SK-N-SH treated with all-trans-retinoic acid at 6 μM for 48 hours (cell line): Measurements from ENCODE around the gene SERTAD1.

Source experiments
- ATAC-seq: fragments of 200-7000 bp; cut with Tn5 transposase; 3 replicates; pipeline ENCODE4 v1.9.1; 2020; ENCODE audit warnings: mild to moderate bottlenecking, moderate library complexity
- BACH2 ChIP-seq: fragments of 250-450 bp; sonication (Bioruptor Pico); IDR thresholded peaks from 2 replicates; pipeline ENCODE4 v1.9.0; 2021; ENCODE audit warnings: mild to moderate bottlenecking, borderline replicate concordance
- CREB5 ChIP-seq: fragments of 250-450 bp; sonication (Bioruptor Pico); IDR thresholded peaks from 2 replicates; pipeline ENCODE4 v1.5.1; 2020; ENCODE audit warnings: low read depth, mild to moderate bottlenecking, moderate library complexity
- CSDC2 ChIP-seq: fragments of 250-450 bp; sonication (Bioruptor Pico); IDR thresholded peaks from 2 replicates; pipeline ENCODE4 v1.5.0; 2020; ENCODE audit warnings: mild to moderate bottlenecking, moderate library complexity
- CSRNP3 ChIP-seq: fragments of 250-450 bp; sonication (Bioruptor Pico); IDR thresholded peaks from 2 replicates; pipeline ENCODE4 v1.5.1; 2021; ENCODE audit warnings: mild to moderate bottlenecking, moderate library complexity
- ESRRG ChIP-seq: fragments of 250-450 bp; sonication (Bioruptor Pico); IDR thresholded peaks from 2 replicates; pipeline ENCODE4 v1.6.1; 2021; ENCODE audit warnings: mild to moderate bottlenecking
- GLIS3 ChIP-seq: fragments of 250-450 bp; sonication (Bioruptor Pico); IDR thresholded peaks from 2 replicates; pipeline ENCODE4 v1.5.0; 2020; ENCODE audit warnings: mild to moderate bottlenecking, moderate library complexity
- ISL1 ChIP-seq: fragments of 250-450 bp; sonication (Bioruptor Pico); IDR thresholded peaks from 2 replicates; pipeline ENCODE4 v2.1.2; 2022; ENCODE audit warnings: mild to moderate bottlenecking, moderate library complexity
- POU6F1 ChIP-seq: fragments of 250-450 bp; sonication (Bioruptor Pico); IDR thresholded peaks from 2 replicates; pipeline ENCODE4 v1.8.0; 2021; ENCODE audit warnings: low read depth, mild to moderate bottlenecking, moderate library complexity, borderline replicate concordance
- RARB ChIP-seq: fragments of 250-450 bp; sonication (Bioruptor Pico); IDR thresholded peaks from 2 replicates; pipeline ENCODE4 v1.8.0; 2021; ENCODE audit warnings: mild to moderate bottlenecking, moderate library complexity
- SNAI2 ChIP-seq: fragments of 250-450 bp; sonication (Bioruptor Pico); IDR thresholded peaks from 2 replicates; pipeline ENCODE4 v1.5.0; 2020; ENCODE audit warnings: mild to moderate bottlenecking, moderate library complexity
- TCF4 ChIP-seq: fragments of 250-450 bp; sonication (Bioruptor Pico); IDR thresholded peaks from 2 replicates; pipeline ENCODE4 v1.8.0; 2021; ENCODE audit warnings: mild to moderate bottlenecking, moderate library complexity, borderline replicate concordance
- TOX ChIP-seq: fragments of 250-450 bp; sonication (Bioruptor Pico); IDR thresholded peaks from 2 replicates; pipeline ENCODE4 v1.8.0; 2021; ENCODE audit warnings: mild to moderate bottlenecking, moderate library complexity, borderline replicate concordance
- TSHZ2 ChIP-seq: fragments of 250-450 bp; sonication (Bioruptor Pico); IDR thresholded peaks from 2 replicates; pipeline ENCODE4 v1.5.0; 2020; ENCODE audit warnings: mild to moderate bottlenecking, moderate library complexity
- ZC3H10 ChIP-seq: fragments of 250-450 bp; sonication (Bioruptor Pico); IDR thresholded peaks from 2 replicates; pipeline ENCODE4 v1.5.1; 2021; ENCODE audit warnings: mild to moderate bottlenecking, moderate library complexity
- ZFP3 ChIP-seq: fragments of 250-450 bp; sonication (Bioruptor Pico); IDR thresholded peaks from 2 replicates; pipeline ENCODE4 v1.5.0; 2020; ENCODE audit warnings: mild to moderate bottlenecking, moderate library complexity
- ZFP30 ChIP-seq: fragments of 450-650 bp; formaldehyde crosslinking; IDR thresholded peaks from 2 replicates; pipeline ENCODE4 v1.5.0; 2022; ENCODE audit warnings: mild to moderate bottlenecking, moderate library complexity
- ZNF565 ChIP-seq: fragments of 450-650 bp; formaldehyde crosslinking; conservative IDR thresholded peaks from 2 replicates; pipeline ENCODE4 v1.5.0; 2020; ENCODE audit warnings: low read depth, mild to moderate bottlenecking, moderate library complexity
- ZNF70 ChIP-seq: fragments of 450-650 bp; formaldehyde crosslinking; IDR thresholded peaks from 2 replicates; pipeline ENCODE4 v1.5.0; 2020; ENCODE audit warnings: mild to moderate bottlenecking, moderate library complexity
- ZNF8 ChIP-seq: fragments of 450-650 bp; formaldehyde crosslinking; IDR thresholded peaks from 2 replicates; pipeline ENCODE4 v1.5.0; 2020; ENCODE audit warnings: mild to moderate bottlenecking, moderate library complexity

The SERTAD1 gene

GRCh38 chr19:40393894-40394815 lies 31.6 kb downstream of the SERTAD1 start:
- TF ChIP-seq ISL1 (CRISPR knock-in tag) = no peak
- no peak for TF ChIP-seq ZNF8 (CRISPR knock-in tag)
- TF ChIP-seq CREB5 (CRISPR knock-in tag) = no peak
- no peak for TF ChIP-seq GLIS3 (CRISPR knock-in tag)
- TF ChIP-seq BACH2 (CRISPR knock-in tag) = no peak
- TF ChIP-seq TOX (CRISPR knock-in tag) = no peak
- no peak for TF ChIP-seq ESRRG (CRISPR knock-in tag)
- no peak for TF ChIP-seq RARB
- no peak for TF ChIP-seq POU6F1 (CRISPR knock-in tag)
- TF ChIP-seq ZC3H10 (CRISPR knock-in tag) = no peak
- no peak for TF ChIP-seq ZNF565 (CRISPR knock-in tag)
- no peak for ATAC-seq

- ATAC-seq = peak; percentile 56
- TF ChIP-seq CREB5 (CRISPR knock-in tag) = no peak
- no peak for TF ChIP-seq ESRRG (CRISPR knock-in tag)
- no peak for TF ChIP-seq TSHZ2 (CRISPR knock-in tag)
- TF ChIP-seq GLIS3 (CRISPR knock-in tag) = no peak
- no peak for TF ChIP-seq ZNF8 (CRISPR knock-in tag)
- TF ChIP-seq ZC3H10 (CRISPR knock-in tag) = no peak
- TF ChIP-seq ZNF70 = no peak
- no peak for TF ChIP-seq ZFP3
- TF ChIP-seq TCF4 (CRISPR knock-in tag) = no peak
- no peak for TF ChIP-seq TOX (CRISPR knock-in tag)
- TF ChIP-seq CSDC2 (CRISPR knock-in tag) = no peak
- no peak for TF ChIP-seq SNAI2 (CRISPR knock-in tag)
- TF ChIP-seq ISL1 (CRISPR knock-in tag) = no peak
- TF ChIP-seq CSRNP3 (CRISPR knock-in tag) = no peak
These were observed 32.8 kb downstream of the SERTAD1 start for GRCh38 chr19:40392894-40393517.

GRCh38 chr19:40392123-40392522 lies 33.7 kb downstream of the SERTAD1 start:
- TF ChIP-seq SNAI2 (CRISPR knock-in tag) = no peak
- no peak for TF ChIP-seq POU6F1 (CRISPR knock-in tag)
- no peak for TF ChIP-seq ZNF565 (CRISPR knock-in tag)
- TF ChIP-seq ZFP30 = no peak
- TF ChIP-seq TCF4 (CRISPR knock-in tag) = no peak
- no peak for TF ChIP-seq ZNF8 (CRISPR knock-in tag)
- TF ChIP-seq CREB5 (CRISPR knock-in tag) = no peak
- no peak for TF ChIP-seq ZNF70
- no peak for ATAC-seq
